NOMO-1 treated with DMSO at 0.1 percent for 48 hours (cell line): ENCODE results near the gene ZBTB21.
"Not testable (repeated sequence)": the region's sequence is repeated elsewhere in the genome, so short reads cannot be mapped to it uniquely, and the experiment has no call there.

Experiments used
- DNase-seq: peaks from one replicate; lab custom pipeline; 2025; ENCODE audit not compliant: unreplicated experiment; lab: John Stamatoyannopoulos, UW

Gene ZBTB21

DNA sequence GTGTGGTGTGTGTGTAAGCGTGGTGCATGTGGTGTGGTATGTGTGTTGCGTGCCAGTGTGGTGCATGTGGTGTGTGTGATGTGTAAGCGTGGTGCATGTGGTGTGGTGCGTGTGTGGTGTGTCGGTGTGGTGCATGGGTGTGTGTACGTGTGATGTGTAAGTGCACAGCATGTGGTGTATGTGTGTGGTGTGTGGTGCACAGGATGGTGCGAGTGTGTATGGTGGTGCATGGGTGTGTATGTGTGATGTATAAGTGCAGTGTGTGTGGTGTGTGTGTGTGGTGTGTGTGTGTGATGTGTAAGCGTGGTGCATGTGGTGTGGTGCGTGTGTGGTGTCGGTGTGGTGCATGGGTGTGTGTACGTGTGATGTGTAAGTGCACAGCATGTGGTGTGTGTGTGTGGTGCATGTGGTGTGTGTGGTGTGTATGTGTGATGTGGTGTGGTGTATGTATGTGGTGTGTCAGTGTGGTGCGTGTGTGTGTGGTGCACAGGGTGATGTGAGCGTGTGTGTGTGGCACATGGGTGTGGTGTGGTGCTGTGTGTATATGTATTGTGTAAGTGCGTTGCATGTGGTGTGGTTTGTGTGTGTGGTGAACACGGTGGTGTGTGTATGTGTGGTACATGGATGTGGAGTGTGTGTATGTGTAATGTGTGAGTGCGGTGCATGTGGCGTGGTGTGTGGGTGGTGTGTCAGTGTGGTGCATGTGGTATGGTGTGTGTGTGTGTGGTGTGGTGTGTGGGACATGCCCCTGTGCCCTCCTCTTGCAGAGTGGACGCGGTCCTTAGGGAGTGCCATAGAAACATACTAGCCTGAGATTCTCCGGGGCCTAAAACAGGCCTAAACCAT, 55.3 kb downstream of the ZBTB21 start:
- no peak for DNase-seq

GRCh38 chr21:41953831-41954653, 56.1 kb downstream of the ZBTB21 start, which contains the start of gene C2CD2:
Gene C2CD2 (minus strand): TSS chr21:41954018. CDS start chr21:41953648, 370 bp downstream.
- DNase-seq = peak; percentile 67

- DNase-seq = no peak
Observed at GRCh38 chr21:41953249-41953830, 56.8 kb downstream of the ZBTB21 start.

DNA sequence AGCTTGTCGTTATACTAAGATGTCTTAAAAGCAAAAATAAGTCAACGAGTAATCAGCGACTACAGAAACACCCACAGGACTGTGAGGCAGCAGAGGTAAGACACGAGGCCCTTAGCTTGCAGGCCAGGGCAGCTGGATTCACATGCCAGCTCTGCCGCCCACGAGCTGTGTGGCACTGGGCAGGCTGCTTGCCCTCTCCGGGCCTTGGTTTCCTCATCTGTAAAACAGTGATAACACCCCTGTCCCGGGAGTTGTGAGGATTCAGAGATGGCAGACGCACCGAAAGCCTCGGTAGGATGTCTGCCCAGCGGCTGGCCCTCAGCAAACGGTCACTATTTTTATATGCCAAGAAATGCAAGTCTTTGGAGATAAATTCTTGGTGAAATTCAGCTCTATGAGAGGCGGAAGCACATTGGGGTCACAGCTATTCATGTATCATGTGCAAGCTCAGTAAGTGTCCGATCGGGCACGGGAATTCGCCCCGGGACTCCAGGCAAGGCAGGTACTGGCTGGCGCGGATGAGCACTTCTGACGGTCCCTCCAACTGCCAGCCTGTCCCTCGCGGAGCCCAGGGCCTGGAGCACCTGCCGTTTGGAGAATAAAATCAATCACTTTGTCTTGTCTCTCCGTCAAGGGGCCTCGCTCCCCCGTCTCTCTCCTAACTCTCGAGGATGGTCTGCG, 57.5 kb downstream of the ZBTB21 start:
- DNase-seq = no peak

GRCh38 chr21:41951876-41952567, 58.1 kb downstream of the ZBTB21 start:
- no peak for DNase-seq

- no peak for DNase-seq
Observed at GRCh38 chr21:41950941-41951351, 59.2 kb downstream of the ZBTB21 start.

GRCh38 chr21:41949631-41950030, 60.5 kb downstream of the ZBTB21 start:
- DNase-seq = not testable (repeated sequence)

DNA sequence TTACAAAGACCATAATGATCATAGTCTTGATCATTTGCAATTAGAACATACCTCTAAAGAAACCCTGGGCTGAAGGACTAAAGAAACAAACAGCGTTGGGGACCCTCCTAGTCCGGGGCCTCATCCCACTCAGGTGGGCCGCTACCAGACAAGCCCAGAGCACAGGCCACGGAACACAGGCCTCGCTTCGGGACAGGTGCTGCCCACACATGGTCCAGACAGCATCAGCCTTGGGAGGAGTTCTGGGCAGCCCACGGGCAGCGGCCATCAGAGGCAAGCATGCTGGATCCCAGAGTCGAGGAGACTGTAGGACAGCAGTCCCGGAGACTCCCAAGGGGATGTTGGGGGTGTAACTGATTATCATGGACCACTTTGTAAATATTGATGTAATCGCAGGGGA, 61.3 kb downstream of the ZBTB21 start:
- no peak for DNase-seq

GRCh38 chr21:41948078-41948895, 61.9 kb downstream of the ZBTB21 start:
- DNase-seq = no peak

GRCh38 chr21:41945982-41946381, 64.2 kb downstream of the ZBTB21 start:
- DNase-seq = no peak

- no peak for DNase-seq
Observed at GRCh38 chr21:41943851-41944250, 66.3 kb downstream of the ZBTB21 start.

DNA sequence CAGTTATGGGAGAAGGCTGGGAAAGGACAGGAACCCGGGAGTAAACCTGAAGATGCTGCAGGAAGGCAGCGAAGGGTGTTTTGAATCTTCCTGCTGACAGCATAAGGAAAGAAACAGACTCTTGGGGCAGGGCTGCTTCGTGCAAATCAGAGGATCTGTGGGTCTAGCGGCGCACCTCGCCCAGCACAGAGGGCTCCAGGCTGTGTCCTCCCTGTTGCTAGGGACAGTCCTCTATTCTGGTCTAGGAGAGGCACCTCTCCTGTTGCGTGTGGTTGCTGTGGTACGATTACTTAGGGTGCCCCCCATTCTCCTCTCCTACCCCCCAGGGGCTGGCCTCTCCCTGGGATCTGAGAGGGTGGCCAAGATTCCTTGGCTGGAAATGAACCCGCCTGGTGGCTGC, 67.7 kb downstream of the ZBTB21 start:
- no peak for DNase-seq

DNA sequence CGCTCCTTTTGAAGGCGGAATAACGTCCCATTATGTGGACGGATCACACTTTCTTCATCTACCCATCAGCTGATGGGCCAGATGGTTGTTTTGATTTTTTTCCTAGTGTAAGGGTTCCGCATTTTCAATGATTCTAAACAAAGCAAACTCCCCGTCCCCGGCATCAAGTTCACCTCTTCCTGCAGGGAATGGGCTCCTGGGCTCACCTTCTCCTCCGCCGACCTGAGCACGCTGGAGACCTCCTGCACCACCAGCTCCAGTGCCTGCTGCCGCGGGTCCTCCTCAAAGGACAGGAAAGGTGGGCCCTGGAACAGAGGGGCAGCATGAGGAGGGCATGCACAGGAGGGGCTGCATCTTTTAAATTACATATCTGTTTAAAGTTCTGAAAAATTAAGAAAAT, 68.2 kb downstream of the ZBTB21 start:
- no peak for DNase-seq

DNA sequence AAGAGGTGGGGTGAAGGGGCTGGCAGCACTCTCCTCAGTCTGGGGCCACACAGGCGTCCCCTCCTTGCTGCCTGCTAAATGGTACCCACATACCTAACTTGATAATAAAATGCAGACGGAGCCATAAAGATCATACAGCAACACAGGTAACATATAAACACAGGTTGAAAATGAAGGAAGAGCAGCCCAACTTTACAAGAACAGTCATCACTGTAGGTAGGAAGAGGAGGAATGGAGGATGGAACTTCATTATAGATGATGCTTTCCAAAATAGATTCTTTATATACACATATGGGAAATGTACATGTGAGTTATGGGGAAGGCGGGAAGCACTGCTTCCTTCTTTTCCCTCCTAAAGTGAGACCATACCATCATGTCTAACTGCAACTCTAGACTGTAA, 69.7 kb downstream of the ZBTB21 start:
- no peak for DNase-seq

DNA sequence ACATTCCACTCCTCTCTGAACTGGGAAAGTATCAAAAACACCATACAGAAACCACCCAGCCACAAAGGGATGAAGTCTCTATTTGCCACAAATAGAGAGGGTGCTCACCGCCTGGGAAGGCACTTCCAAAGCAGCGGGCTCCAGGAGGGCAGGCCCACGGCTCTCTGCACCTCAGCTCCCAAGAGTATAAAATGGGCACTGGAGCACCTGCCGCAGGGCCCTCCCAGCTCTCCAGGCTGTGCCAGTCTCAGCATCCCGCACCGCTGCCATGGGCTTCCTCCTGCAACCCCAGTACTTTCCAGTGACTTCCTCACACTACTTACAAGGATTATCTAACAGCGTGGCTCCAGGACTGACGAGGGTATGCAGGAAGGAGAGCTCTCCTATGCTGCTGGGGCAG, 70.8 kb downstream of the ZBTB21 start:
- DNase-seq = no peak
